ENCODE results near the gene MEGF8.

The MEGF8 gene

GRCh38 chr19:42392165-42392564, 66.7 kb downstream of the MEGF8 start:
- DNase-seq (ENCODE audit: low read depth), result no peak
- TF ChIP-seq, protein P1, sequence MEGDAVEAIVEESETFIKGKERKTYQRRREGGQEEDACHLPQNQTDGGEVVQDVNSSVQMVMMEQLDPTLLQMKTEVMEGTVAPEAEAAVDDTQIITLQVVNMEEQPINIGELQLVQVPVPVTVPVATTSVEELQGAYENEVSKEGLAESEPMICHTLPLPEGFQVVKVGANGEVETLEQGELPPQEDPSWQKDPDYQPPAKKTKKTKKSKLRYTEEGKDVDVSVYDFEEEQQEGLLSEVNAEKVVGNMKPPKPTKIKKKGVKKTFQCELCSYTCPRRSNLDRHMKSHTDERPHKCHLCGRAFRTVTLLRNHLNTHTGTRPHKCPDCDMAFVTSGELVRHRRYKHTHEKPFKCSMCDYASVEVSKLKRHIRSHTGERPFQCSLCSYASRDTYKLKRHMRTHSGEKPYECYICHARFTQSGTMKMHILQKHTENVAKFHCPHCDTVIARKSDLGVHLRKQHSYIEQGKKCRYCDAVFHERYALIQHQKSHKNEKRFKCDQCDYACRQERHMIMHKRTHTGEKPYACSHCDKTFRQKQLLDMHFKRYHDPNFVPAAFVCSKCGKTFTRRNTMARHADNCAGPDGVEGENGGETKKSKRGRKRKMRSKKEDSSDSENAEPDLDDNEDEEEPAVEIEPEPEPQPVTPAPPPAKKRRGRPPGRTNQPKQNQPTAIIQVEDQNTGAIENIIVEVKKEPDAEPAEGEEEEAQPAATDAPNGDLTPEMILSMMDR (IDR thresholded peaks at IDR 0.05; ENCODE audit: control insufficient read depth, insufficient read depth, low read depth, low read length, missing control alignments), result no peak
- H3K4me3 ChIP-seq (ENCODE audit: control insufficient read depth, low read depth, low read length), result no peak overlapping the region

DNA sequence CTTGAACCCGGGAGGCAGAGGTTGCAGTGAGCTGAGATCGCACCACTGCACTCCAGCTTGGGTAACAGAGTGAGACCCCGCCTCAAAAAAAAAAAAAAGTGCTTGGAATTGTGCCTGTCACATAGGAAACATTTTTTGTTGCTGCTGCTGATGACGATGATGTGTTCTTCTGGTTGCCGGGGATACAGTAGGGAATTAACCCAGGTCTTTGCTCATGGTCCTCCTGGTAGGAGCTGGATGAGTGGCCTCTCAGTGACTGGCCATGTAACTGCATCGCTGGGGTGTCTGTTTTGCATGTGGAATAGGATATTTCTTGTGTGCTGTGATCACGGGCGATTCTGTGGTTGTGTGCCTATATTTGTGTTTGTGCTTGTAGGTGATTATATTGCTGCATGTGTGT, 69.3 kb downstream of the MEGF8 start:
- H3K4me3 ChIP-seq (ENCODE audit: control insufficient read depth, low read depth, low read length), result no peak overlapping the region
- DNase-seq (ENCODE audit: low read depth), result no peak

GRCh38 chr19:42396381-42397262, 71.2 kb downstream of the MEGF8 start:
- H3K4me3 ChIP-seq (ENCODE audit: control insufficient read depth, low read depth, low read length), result peak overlapping the region; percentile 60
- DNase-seq (ENCODE audit: low read depth), result peak; percentile 97
- TF ChIP-seq, protein P1 (IDR thresholded peaks at IDR 0.05; ENCODE audit: control insufficient read depth, insufficient read depth, low read depth, low read length, missing control alignments), result no peak

More for the DNA sequence above, 69.3 kb downstream of the MEGF8 start:
- TF ChIP-seq, protein P1 (IDR thresholded peaks at IDR 0.05; ENCODE audit: control insufficient read depth, insufficient read depth, low read depth, low read length, missing control alignments), result no peak

DNA sequence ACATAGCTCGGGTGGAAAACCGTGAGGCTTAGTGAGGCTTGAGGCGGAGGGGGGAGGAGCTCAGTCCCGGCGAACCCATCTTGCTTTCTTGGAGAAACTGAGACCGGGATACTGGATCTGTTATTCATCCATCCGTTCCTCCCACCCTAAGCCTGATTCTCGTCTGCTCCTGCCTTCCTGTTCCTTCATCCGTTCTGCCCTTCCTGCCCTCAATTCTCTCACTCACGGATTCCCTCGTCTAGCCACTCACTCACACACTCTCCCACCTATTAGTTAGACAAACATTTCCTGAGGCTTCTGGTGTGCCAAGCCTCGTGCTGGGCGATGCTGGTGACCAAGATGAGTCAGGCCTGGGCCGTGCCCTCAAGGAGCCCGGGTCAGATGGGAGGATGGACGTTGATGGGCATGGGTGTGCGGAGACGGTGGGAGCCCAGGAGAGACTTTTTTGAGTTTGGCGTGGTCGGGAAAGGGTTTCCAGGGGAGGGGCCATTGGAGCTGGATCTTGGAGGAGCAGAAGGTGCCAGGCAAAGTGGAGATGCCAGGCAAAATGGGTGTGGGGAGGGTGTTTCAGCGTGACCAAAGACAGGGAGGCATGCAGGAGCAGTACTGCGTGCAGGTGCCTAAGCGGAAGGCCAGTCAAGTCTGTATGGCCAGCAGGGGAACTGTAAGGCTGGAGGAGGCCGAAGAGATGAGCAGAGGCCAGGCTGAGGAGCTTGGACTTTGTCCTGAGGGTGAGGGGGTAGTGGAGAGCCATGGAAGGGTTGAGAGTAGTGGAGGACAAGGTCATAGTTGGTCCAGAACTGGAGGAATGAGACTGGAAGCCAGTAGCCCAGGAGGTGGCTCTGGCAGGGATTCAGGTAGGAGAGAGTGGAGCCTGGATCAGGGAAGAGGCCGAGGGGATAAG, 72.1 kb downstream of the MEGF8 start:
- TF ChIP-seq, protein P1 (IDR thresholded peaks at IDR 0.05; ENCODE audit: control insufficient read depth, insufficient read depth, low read depth, low read length, missing control alignments), result no peak
- peak overlapping the region; percentile 60 for H3K4me3 ChIP-seq (ENCODE audit: control insufficient read depth, low read depth, low read length)
- DNase-seq (ENCODE audit: low read depth), result no peak

- H3K4me3 ChIP-seq (ENCODE audit: control insufficient read depth, low read depth, low read length), result no peak overlapping the region
- DNase-seq (ENCODE audit: low read depth), result no peak
- TF ChIP-seq, protein P1 (IDR thresholded peaks at IDR 0.05; ENCODE audit: control insufficient read depth, insufficient read depth, low read depth, low read length, missing control alignments), result no peak
These were observed 75.0 kb downstream of the MEGF8 start for GRCh38 chr19:42400404-42400803.
